Lung (tissue), 12 donors: Measurements from ENCODE around the gene TMEM132A. TPM values are rescaled to one million over a fixed set of nuclear protein-coding genes. Genes with fewer than 3 reads are reported as not detected.

Experiments used
- ATAC-seq: fragments of 200-7000 bp; cut with Tn5 transposase; one replicate; pipeline ENCODE4 v1.9.1; 2020; ENCODE audit warnings: moderate number of reproducible peaks; ENCODE audit not compliant: insufficient read depth, low FRiP score
- DNase-seq, 3 donors: peaks; one replicate each; pipeline ENCODE4 v3.0.0-alpha.2; 2013 to 2017
- H3K27ac ChIP-seq, 2 donors: one replicate each; pipeline ENCODE4 v1.5.1; 2013; ENCODE audit warnings: mild to moderate bottlenecking in 2 of 2, moderate library complexity in 2 of 2, control low read depth in 1 of 2, inconsistent platforms in 1 of 2, low read depth in 1 of 2, low read length in 1 of 2
- H3K27me3 ChIP-seq, 3 donors: one replicate each; pipeline ENCODE4 v1.5.1; 2013; ENCODE audit warnings: low read length in 2 of 3; ENCODE audit not compliant: control insufficient read depth in 3 of 3, insufficient read depth in 3 of 3
- H3K36me3 ChIP-seq, 4 donors: one replicate each; pipeline ENCODE4 v1.5.1; 2013; ENCODE audit warnings: low read length in 4 of 4, mild to moderate bottlenecking in 1 of 4, moderate library complexity in 1 of 4; ENCODE audit not compliant: control insufficient read depth in 4 of 4, insufficient read depth in 4 of 4
- H3K4me1 ChIP-seq, 5 donors: one replicate each; pipeline ENCODE4 v1.5.1; 2013; ENCODE audit warnings: low read length in 5 of 5, mild to moderate bottlenecking in 2 of 5, moderate library complexity in 1 of 5; ENCODE audit not compliant: control insufficient read depth in 5 of 5, insufficient read depth in 5 of 5
- H3K4me3 ChIP-seq: one replicate; pipeline ENCODE4 v1.5.1; 2013; ENCODE audit warnings: mild to moderate bottlenecking, control low read depth, moderate library complexity
- H3K9ac ChIP-seq, 2 donors: one replicate each; pipeline ENCODE4 v1.5.1; 2013; ENCODE audit warnings: low read length in 2 of 2, control low read depth in 1 of 2; ENCODE audit not compliant: insufficient read depth in 1 of 2
- H3K9me3 ChIP-seq, 4 donors: one replicate each; pipeline ENCODE4 v1.5.1; 2013; ENCODE audit warnings: low read length in 3 of 4, mild to moderate bottlenecking in 1 of 4, moderate library complexity in 1 of 4; ENCODE audit not compliant: control insufficient read depth in 4 of 4, insufficient read depth in 3 of 4
- WGBS, 2 donors: extraction: QIAGEN DNeasy Blood & Tissue Kit; methylation state at CpG; one replicate each; pipeline ENCODE4 v1.1.7; 2013; 5-methylcytosine and 5-hydroxymethylcytosine counted together
- polyA plus RNA-seq, 2 donors: library from polyadenylated mRNA; stranded (reverse); fragments of 200-250 nt; gene quantifications; one replicate each; pipeline ENCODE4 v1.2.1, GENCODE V29; 2013
- total RNA-seq, 2 donors: library from RNA; depleted of rRNA in 1 of 2; stranded (reverse); fragments of >200 nt in 1 of 2; gene quantifications; one replicate each; pipeline ENCODE4 v1.2.1, GENCODE V29; 2014 to 2021
- TF ChIP-seq, protein P1 (sequence below): IDR thresholded peaks from 2 replicates; pipeline ENCODE4 v1.5.1; 2012; ENCODE audit warnings: mild to moderate bottlenecking; ENCODE audit errors: control extremely low read depth, extremely low read depth
- donor health status: control.
- donor health status: control.
- donor health status: Bipolar disorder and iron deficiency.
- donor health status: healthy.
- donor health status: DM: yes; HTN: yes; CAD: no.

The TMEM132A gene
- total and polyA plus RNA-seq, 4 donors, result 6.7 to 20.5 (median 17.5) TPM

- H3K27ac ChIP-seq, result no peak overlapping the region
- H3K9ac ChIP-seq, result no peak overlapping the region
- no peak for DNase-seq
- TF ChIP-seq, protein P1, sequence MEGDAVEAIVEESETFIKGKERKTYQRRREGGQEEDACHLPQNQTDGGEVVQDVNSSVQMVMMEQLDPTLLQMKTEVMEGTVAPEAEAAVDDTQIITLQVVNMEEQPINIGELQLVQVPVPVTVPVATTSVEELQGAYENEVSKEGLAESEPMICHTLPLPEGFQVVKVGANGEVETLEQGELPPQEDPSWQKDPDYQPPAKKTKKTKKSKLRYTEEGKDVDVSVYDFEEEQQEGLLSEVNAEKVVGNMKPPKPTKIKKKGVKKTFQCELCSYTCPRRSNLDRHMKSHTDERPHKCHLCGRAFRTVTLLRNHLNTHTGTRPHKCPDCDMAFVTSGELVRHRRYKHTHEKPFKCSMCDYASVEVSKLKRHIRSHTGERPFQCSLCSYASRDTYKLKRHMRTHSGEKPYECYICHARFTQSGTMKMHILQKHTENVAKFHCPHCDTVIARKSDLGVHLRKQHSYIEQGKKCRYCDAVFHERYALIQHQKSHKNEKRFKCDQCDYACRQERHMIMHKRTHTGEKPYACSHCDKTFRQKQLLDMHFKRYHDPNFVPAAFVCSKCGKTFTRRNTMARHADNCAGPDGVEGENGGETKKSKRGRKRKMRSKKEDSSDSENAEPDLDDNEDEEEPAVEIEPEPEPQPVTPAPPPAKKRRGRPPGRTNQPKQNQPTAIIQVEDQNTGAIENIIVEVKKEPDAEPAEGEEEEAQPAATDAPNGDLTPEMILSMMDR, result no peak
- no peak overlapping the region for H3K4me3 ChIP-seq
- no peaks in the 10 kb centered on the region for H3K27me3 ChIP-seq
- H3K36me3 ChIP-seq, result peaks cover 35 to 44% (median 43%) of the 10 kb centered on the region in 4 donors
- no peak for ATAC-seq
- no peaks in the 10 kb centered on the region for H3K9me3 ChIP-seq
- peaks cover 5 to 20% (median 9%) of the 10 kb centered on the region in 5 donors for H3K4me1 ChIP-seq
- 92 to 93% methylated on average over 11 of the region's 11 CpGs for WGBS, 2 donors
Observed at GRCh38 chr11:60902625-60903024, 21.6 kb upstream of the TMEM132A start.

- no peak overlapping the region for H3K27ac ChIP-seq
- peak overlapping the region; percentile 69 to 89 for H3K9ac ChIP-seq
- H3K27me3 ChIP-seq, result no peaks in the 10 kb centered on the region
- DNase-seq (no peak), ATAC-seq (no peak)
- TF ChIP-seq, protein P1, result no peak
- peaks cover 5 to 20% (median 9%) of the 10 kb centered on the region in 5 donors for H3K4me1 ChIP-seq
- peaks cover 21 to 28% (median 25%) of the 10 kb centered on the region in 4 donors for H3K36me3 ChIP-seq
- WGBS, 2 donors, result 49% methylated on average over 6 of the region's 6 CpGs
- no peaks in the 10 kb centered on the region for H3K9me3 ChIP-seq
- H3K4me3 ChIP-seq, result no peak overlapping the region
Observed at GRCh38 chr11:60905047-60905446, 19.2 kb upstream of the TMEM132A start.

GRCh38 chr11:60905551-60906113 lies 18.6 kb upstream of the TMEM132A start:
- Histone ChIP-seq H3K4me3 (peak overlapping the region; percentile 99), H3K9me3 (no peaks in the 10 kb centered on the region), H3K27ac (peak overlapping the region; percentile 96 to 98), H3K4me1 (peaks cover 6 to 20% (median 9%) of the 10 kb centered on the region in 5 donors), H3K27me3 (no peaks in the 10 kb centered on the region), H3K36me3 (peaks cover 15 to 23% (median 21%) of the 10 kb centered on the region in 4 donors), H3K9ac (peak overlapping the region; percentile 69 to 89)
- DNase-seq (peak in 1 of 3 donors; percentile 21), ATAC-seq (no peak)
- WGBS, 2 donors, result 6 to 8% methylated on average over 16 of the region's 16 CpGs
- TF ChIP-seq, protein P1, result no peak
